ENCODE data around the gene NKAIN2.

The NKAIN2 gene

DNA sequence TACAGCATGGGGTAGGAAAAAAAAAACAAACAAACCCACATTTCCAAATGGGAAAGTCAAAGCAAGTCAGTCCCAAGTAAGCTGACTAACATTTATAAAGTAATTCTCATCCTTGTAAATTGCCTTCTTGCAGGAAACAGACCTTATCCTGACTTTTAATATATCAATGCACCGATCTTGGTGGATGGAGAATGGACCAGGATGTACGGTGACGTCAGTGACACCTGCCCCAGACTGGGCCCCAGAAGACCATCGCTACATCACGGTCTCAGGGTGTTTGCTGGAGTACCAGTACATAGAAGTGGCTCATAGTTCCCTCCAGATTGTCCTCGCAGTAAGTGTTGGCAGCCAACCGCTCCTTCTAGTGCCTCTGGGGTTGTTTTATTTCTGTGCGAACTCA is 854.4 kb downstream of the NKAIN2 start:
- Histone ChIP-seq H3K4me3 (ENCODE audit: low read depth, low read length) (no peak overlapping the region), H3K27me3 (no peaks in the 10 kb centered on the region), H3K4me1 (no peaks in the 10 kb centered on the region), H3K36me3 (no peaks in the 10 kb centered on the region), H3K9me3 (no peaks in the 10 kb centered on the region)
- DNase-seq, result no peak
- TF ChIP-seq, protein P1, sequence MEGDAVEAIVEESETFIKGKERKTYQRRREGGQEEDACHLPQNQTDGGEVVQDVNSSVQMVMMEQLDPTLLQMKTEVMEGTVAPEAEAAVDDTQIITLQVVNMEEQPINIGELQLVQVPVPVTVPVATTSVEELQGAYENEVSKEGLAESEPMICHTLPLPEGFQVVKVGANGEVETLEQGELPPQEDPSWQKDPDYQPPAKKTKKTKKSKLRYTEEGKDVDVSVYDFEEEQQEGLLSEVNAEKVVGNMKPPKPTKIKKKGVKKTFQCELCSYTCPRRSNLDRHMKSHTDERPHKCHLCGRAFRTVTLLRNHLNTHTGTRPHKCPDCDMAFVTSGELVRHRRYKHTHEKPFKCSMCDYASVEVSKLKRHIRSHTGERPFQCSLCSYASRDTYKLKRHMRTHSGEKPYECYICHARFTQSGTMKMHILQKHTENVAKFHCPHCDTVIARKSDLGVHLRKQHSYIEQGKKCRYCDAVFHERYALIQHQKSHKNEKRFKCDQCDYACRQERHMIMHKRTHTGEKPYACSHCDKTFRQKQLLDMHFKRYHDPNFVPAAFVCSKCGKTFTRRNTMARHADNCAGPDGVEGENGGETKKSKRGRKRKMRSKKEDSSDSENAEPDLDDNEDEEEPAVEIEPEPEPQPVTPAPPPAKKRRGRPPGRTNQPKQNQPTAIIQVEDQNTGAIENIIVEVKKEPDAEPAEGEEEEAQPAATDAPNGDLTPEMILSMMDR (IDR thresholded peaks at IDR 0.05; ENCODE audit: low read depth, low read length), result no peak

DNA sequence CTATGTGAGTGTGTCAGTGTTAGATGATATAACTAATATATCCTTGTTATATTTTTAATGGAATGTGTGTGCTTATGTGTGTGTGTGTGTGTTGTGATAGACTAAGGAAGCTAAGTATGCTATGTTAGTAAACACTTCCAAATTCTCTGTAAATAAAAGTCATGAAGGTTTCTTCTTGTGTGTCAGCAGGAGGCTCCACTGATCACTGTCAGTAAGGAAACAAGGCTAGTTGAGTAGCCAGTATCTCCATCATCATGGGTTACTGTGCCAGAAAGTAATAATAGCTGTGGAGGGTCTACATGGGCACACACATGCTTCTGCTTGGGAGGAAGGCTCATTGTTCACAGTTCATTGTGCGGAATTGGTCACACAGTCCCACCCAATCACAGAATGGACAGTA is 855.8 kb downstream of the NKAIN2 start:
- H3K4me1 ChIP-seq, result no peaks in the 10 kb centered on the region
- H3K27me3 ChIP-seq, result no peaks in the 10 kb centered on the region
- no peak overlapping the region for H3K4me3 ChIP-seq (ENCODE audit: low read depth, low read length)
- no peak for DNase-seq
- no peaks in the 10 kb centered on the region for H3K9me3 ChIP-seq
- no peaks in the 10 kb centered on the region for H3K36me3 ChIP-seq
- TF ChIP-seq, protein P1 (IDR thresholded peaks at IDR 0.05; ENCODE audit: low read depth, low read length), result no peak

DNA sequence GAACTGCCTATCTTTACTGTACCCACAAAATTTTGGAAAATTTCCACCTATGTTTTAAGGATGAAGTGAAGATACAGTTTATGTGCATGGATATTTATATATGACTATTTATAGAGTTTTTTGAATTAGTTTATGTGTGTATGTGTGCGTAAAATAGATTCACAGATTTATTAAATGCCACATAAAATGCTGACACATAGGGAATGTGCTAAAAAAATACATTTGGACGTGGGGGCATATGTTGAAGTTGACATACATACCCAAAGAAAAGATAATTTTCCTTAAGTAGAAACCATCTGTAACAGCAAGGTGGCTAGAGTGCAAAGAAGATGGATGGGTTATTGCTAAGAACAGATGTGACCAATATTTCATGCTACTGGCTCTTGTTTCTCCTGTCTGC is 856.5 kb downstream of the NKAIN2 start:
- no peaks in the 10 kb centered on the region for H3K36me3 ChIP-seq
- TF ChIP-seq, protein P1 (IDR thresholded peaks at IDR 0.05; ENCODE audit: low read depth, low read length), result no peak
- H3K4me3 ChIP-seq (ENCODE audit: low read depth, low read length), result no peak overlapping the region
- no peak for DNase-seq
- no peaks in the 10 kb centered on the region for H3K27me3 ChIP-seq
- no peaks in the 10 kb centered on the region for H3K4me1 ChIP-seq
- no peaks in the 10 kb centered on the region for H3K9me3 ChIP-seq

DNA sequence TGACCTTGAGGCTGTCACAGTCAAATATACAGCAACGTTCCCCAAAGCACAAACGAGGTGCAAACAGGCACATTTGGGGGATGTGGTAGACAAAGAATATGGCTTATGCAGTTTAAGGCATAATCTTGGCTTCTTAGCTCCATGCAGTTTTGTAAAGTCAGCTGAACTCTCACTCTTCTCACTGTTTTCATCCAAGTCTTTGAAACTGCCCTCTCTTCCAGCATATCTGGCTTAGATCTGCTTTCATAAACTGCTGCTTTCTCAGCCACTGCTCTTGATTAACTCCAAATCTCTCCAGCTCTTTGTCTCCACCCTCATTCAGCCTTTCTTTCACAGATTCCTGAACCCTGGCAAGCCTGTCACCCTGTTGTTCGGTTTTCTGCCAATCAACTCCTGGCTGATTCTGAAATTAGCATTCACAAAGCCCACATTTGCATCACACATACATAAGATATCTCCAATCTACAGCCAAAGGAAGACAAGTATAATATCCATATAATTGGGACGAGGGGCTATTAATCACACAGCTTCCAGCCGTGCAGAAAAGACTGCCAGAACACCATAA is 857.5 kb downstream of the NKAIN2 start:
- TF ChIP-seq, protein P1 (IDR thresholded peaks at IDR 0.05; ENCODE audit: low read depth, low read length), result no peak
- no peak overlapping the region for H3K4me3 ChIP-seq (ENCODE audit: low read depth, low read length)
- no peaks in the 10 kb centered on the region for H3K9me3 ChIP-seq
- H3K27me3 ChIP-seq, result no peaks in the 10 kb centered on the region
- no peak for DNase-seq
- H3K36me3 ChIP-seq, result no peaks in the 10 kb centered on the region
- no peaks in the 10 kb centered on the region for H3K4me1 ChIP-seq

DNA sequence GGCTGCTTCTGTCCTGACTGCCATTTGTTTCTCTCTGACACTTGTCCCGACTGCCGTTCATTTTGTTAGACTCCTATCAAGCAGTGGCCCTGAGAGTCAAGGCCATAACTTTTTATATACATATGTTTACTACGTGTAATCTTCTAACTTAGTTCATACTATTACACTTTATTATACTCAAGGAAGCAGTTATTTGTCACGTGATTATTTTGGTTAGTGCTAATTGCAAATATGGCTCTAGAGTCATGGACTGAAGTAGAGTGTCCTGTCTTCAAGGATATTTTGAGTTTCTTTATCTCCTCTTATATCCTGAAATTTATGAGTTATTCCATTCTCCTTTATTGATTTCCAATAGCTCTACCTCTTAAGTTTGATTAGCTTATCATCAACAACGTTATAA is 864.4 kb downstream of the NKAIN2 start:
- H3K9me3 ChIP-seq, result no peaks in the 10 kb centered on the region
- TF ChIP-seq, protein P1 (IDR thresholded peaks at IDR 0.05; ENCODE audit: low read depth, low read length), result no peak
- no peak overlapping the region for H3K4me3 ChIP-seq (ENCODE audit: low read depth, low read length)
- no peaks in the 10 kb centered on the region for H3K27me3 ChIP-seq
- H3K36me3 ChIP-seq, result no peaks in the 10 kb centered on the region
- no peak for DNase-seq
- H3K4me1 ChIP-seq, result no peaks in the 10 kb centered on the region

DNA sequence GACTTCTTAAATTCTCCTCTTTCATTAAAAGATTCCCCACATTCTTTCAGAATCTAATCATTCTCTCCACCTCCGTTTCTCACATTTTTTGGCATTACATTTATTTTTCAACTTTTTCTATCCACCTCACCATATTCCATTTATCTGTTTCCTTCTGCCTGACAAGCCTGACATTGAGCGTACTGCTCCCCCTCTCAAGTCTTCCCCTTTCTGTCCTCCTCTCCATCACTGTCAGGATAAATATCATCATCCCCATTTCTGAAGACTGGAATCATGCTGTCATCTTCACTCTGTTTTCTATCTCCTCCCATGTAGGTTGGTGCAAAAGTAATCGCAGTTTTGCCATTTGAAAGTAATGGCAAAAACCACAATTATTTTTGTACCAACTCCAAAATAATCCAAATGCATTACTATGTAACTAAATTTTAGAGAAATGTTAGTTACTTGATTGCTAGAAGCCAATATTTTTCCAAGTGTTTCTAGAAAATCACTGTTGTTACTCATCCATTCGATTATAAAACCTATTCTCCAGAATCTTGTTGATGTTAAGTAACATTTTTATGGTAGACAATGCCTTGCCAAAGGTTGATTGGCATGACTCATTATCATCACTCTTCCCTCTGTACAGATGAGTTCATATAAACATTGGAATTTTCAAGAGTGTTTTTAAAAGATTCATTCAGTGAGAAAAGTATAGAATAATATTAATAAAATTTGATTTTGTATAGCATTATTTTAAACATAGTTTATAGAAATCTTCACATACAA is 866.2 kb downstream of the NKAIN2 start:
- H3K36me3 ChIP-seq, result no peaks in the 10 kb centered on the region
- H3K27me3 ChIP-seq, result no peaks in the 10 kb centered on the region
- no peaks in the 10 kb centered on the region for H3K9me3 ChIP-seq
- H3K4me3 ChIP-seq (ENCODE audit: low read depth, low read length), result no peak overlapping the region
- DNase-seq, result no peak
- no peaks in the 10 kb centered on the region for H3K4me1 ChIP-seq
- TF ChIP-seq, protein P1 (IDR thresholded peaks at IDR 0.05; ENCODE audit: low read depth, low read length), result no peak
